GM12801 (cell line): ENCODE measurements around the gene ERICH6B.

Experiments
- TF ChIP-seq, protein P1 (sequence below): IDR thresholded peaks from one replicate; pipeline ENCODE4 v1.5.1; 2011; ENCODE audit warnings: control low read depth; ENCODE audit not compliant: insufficient read length; ENCODE audit errors: extremely low read depth

Gene ERICH6B

DNA sequence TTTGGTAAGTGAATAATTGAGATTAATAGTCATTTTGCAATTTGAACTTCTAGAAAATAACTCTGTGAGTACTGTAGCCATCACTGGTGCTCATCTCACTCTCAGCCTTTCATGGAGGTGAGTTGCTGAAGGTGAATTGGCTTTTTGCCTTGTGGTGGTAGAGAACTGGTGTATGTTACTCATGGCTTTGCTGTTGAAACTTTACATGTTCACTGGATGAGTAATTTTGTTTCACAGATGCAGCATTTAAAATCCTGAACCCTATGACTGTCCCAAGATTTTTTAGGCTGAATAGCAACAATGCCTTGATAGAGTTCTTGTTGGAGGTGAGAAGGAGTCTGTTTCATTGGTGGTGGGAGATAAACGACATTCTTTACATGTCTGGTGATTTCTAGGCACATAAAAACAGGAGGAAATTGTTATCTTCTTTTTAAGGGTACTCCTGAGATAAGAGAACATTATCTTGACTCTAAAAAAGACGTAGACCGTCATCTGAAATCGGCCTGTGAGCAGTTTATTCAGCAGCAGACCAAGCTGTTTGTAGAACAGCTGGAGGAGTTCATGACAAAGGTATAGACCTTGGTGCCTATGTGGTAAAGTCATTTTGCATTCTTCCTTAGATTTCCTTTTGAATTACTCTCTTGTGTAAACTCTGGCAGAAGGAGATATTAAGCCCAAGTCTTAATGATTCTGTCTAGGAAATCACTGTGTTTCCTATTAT lies 96.9 kb downstream of the ERICH6B start:
- TF ChIP-seq, protein P1, sequence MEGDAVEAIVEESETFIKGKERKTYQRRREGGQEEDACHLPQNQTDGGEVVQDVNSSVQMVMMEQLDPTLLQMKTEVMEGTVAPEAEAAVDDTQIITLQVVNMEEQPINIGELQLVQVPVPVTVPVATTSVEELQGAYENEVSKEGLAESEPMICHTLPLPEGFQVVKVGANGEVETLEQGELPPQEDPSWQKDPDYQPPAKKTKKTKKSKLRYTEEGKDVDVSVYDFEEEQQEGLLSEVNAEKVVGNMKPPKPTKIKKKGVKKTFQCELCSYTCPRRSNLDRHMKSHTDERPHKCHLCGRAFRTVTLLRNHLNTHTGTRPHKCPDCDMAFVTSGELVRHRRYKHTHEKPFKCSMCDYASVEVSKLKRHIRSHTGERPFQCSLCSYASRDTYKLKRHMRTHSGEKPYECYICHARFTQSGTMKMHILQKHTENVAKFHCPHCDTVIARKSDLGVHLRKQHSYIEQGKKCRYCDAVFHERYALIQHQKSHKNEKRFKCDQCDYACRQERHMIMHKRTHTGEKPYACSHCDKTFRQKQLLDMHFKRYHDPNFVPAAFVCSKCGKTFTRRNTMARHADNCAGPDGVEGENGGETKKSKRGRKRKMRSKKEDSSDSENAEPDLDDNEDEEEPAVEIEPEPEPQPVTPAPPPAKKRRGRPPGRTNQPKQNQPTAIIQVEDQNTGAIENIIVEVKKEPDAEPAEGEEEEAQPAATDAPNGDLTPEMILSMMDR, result no peak

DNA sequence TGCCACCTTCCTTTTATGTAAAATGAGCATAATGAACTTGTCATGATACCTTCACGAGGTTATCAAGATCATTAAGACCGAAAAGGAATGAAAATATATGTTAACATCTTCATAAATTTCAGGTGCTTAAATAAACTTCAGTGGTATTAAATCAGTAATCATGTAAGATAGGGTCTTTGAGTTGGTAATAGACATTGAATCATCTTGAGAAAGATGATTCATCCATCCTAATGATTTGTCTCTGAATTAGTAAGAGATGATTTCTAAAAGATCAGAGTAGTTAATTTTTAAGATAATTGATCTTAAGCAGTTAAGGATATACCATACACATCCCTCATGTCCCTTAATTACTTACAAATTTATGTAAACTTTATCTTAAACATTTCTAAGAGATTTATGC lies 98.8 kb downstream of the ERICH6B start:
- TF ChIP-seq, protein P1, result no peak

DNA sequence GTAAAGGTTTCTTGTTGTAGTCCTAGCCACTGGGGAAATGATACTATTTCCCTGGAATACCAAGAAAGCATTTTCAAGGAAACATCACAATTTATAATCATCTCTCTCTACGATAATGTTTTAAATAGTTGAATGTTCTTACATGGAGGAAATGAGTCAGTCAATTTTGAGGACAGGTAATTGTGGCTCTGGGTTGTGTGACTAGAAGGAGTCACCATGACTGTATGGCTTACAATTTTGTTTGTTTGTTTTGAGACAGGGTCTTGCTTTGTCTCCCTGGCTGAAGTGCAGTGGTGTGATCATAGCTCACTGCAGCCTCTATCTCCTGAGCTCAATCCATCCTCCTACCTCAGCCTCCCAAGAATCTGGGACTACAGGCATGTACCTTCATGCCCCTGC lies 103.4 kb downstream of the ERICH6B start:
- TF ChIP-seq, protein P1, result no peak

DNA sequence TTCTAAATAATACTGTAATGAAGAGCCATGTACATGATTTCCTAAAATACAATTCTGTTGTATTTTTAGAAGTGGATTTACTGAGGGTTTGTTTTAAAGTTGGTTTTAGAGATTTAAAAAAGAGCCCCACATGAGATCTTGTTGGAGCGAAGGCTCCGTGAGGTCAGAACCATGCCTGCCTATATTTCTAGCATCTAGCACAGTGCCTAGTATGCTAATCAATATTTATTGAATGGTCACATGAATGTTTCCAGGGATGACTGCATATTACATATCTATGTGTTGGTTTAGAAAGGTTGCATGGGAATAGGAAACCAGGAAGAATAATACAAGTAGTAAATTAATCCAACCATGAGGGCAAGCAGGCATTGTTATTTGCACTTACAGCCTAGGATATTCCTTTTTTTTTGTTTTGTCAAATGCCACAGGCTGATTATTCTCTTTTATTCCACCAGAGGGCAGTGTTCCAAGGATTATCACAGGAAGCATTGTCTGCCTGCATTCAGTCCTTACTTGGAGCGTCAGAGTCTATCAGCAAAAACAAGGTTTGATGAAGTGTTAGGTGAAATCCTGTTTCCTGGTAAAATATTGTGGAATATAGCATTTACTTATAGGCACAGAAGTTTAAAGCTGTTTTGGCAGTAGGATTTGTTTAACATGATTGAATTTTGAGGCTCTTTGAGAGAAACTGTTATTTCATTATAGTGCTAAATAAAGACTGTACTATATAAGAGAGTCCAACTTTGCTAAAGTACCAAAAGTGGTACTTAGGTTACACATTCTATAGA lies 104.0 kb downstream of the ERICH6B start:
- TF ChIP-seq, protein P1, result no peak

DNA sequence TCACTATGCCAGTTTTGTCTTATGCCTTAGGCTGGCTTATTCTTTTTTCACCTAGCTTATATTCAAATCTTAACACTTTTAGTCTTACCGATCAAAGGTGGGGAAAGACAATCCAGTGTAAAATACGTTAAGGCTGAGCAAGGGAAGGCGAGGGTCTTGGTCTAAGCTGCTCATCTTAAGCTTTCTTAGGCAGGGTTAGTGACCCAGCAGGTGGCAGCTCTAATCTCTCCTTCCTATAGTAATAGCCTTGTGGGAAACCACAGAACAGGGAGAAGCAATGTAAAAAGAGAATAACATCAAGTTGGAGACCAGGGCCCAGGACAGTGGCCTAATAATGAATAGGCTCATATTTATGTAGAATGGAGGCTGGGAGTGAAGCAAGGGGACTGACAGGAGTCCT lies 104.9 kb downstream of the ERICH6B start:
- TF ChIP-seq, protein P1, result no peak

DNA sequence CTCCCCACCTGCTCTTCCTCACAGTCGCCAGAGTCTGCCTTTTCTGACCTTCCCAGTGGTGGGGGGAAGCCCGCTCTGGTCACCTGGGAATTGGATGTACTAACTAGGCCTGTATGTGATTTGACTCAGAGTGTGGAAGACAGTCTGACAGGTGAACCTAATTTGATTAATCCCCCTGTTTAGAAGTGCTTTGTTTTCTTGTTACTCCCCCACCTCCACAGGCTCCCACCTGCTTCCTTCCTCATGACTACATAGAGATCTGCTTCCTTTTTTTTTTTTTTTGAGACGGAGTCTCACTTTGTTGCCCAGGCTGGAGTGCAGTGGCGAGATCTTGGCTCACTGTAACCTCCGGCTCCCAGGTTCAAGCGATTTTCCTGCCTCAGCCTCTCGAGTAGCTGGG lies 106.8 kb downstream of the ERICH6B start:
- TF ChIP-seq, protein P1, result no peak

DNA sequence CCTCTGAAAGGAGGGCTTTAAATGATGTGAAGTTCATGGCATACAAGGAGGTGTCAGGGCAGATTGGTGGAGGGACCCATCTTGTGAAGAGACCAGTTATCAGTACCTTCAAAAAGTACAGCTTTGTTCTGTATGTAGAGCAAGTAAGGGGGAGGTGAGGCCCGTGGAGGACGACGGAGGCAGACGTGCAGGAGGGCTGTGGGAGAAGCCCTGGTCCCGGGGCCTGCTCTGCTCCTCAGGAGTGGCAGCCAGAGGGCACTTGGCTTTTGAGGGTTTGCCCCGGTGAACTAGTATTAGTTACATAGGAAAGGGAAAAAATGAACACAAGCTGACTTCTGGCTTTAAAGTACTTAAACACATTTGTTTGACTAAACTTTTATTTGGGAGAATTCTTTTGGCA lies 108.7 kb downstream of the ERICH6B start:
- TF ChIP-seq, protein P1, result no peak
